ENCODE data around the gene MYO15B.

Gene MYO15B

GRCh38 chr17:75641343-75641742 is 53.7 kb downstream of the MYO15B start:
- no peak for DNase-seq

- DNase-seq, result no peak
Observed at GRCh38 chr17:75642182-75642783, 54.7 kb downstream of the MYO15B start.

- no peak for DNase-seq
Observed at GRCh38 chr17:75642784-75643642, 55.4 kb downstream of the MYO15B start.

DNA sequence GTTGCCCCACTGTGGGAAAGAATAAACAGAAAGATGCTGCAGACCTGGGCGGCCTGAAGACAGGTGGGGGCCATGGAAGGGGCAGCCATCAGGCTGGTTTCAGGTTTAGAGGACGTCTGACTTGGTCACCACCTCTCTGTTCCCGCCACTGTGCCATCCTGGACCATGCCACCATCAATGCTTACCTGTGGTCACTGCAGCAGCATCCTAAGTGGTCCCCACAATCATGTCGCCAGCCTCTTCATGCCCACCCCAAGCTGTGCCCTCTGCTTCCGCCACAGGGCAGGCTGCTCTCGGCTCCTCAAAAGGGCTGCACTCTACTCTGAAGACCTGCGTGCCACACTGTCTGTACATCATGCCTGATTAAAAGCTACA is 56.0 kb downstream of the MYO15B start:
- DNase-seq, result no peak

DNA sequence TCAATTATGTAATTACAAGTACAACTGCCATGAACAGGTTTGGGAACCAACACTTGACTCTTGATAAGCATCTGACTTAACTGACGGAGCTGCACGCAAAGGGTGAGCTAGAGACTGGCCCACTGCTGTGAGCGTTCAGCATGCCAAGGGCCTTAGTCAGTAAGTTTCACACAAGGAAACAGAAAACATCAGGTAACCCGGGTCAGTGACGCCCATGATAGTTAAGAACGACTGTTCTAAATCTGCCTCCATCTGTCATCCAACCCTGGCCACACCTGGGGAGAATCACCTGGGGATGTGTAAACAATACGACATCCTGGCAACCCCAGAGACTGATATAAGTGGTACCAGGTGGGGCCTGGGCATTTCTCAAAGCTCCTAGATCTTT is 57.9 kb downstream of the MYO15B start:
- no peak for DNase-seq

DNA sequence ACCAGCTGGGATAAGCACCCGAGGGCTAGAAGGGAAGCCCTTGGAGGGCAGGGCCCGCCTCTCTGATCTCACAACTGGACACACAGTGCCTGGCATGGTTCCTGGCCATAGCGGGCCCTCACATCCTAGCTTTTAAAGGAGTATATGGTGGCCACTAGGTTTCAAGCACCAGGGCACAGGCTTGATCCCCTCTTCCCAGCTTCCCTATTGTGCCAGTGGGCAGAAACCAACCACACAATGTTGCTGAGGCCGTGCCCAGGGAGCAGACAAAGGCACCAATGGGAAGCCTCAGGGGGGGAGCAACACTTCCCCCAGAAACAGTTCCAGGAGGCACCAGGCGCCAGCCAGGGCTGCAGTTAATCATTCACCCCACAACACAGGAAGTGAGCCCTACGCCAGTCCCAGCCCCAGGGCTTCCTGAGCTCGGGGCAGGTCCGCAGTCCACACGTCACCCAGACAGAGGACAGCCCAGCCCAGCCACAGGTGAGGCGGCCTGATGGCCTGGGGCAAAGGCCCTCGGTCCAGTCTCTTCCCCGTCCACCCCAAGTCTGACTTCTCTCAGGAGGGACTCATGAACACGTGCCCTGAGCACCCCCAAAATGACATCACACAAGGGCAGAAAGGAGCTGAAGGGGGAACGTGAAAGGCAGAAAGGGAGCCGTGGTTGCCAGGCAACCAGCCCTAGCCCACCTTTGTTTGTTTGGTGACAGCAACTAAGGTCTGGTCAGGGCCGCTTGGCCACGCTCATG is 58.5 kb downstream of the MYO15B start:
- DNase-seq, result peak; percentile 95 to 96

- no peak for DNase-seq
Observed at GRCh38 chr17:75646638-75646992, 59.0 kb downstream of the MYO15B start.

GRCh38 chr17:75647061-75647460 is 59.5 kb downstream of the MYO15B start:
- no peak for DNase-seq

DNA sequence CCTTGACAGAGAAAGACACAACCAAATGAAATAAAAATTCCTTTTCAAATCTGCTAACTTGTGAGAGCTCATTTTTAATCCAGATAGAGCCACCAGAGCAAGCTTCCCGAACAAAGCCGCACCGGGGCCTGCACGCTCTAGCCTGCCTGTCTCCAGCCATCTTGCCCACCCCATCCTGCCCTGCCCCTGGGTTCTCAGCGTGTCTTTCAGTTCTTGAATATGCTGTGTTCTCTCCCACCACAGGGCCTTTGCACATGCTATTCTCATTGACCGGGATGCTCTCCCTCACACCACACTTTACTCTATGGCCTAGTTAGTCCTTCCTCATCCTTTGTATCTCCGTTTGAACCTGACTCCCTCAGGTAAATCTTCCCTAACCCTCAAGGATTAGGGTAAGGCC is 60.3 kb downstream of the MYO15B start:
- DNase-seq, result no peak

DNA sequence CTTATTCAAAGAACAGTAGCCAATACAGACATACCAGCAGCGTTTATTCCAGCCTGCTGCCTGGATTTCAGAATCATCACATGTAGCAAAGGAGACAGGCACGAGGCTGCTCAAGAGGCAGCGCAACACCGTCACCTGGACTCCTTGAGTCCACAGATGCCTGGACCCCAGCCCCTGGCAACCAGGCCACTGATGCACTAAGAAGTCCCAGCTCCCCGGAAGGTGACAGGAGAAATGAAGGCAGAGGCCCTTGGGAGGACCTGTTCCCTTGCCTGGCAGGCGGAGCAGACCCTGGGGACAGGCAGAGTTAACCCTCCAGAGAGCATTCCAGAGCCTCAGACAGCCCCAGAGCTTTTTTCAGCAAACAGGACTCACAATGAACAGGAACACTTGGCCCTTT is 62.1 kb downstream of the MYO15B start:
- DNase-seq, result no peak

DNA sequence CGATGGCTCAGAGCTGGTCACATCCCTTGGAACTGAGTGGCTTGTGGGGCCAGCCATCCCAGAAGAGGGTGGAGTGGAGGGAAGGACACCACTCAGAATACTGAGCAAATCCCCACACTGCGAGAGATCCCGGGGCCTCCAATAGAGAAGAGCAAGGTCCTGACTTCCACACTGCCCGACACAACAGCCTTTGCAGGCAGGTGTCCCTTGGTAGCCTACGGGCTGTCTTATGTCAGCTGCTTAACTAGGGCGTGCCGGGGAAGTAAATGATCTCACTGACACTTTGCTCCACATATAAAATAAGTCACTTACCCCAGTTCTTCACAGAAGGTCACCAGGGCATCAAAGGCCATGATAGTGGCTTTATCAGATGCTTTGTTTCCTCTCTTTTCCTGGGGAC is 63.3 kb downstream of the MYO15B start:
- DNase-seq, result no peak

GRCh38 chr17:75652341-75652740 is 64.7 kb downstream of the MYO15B start:
- no peak for DNase-seq

DNA sequence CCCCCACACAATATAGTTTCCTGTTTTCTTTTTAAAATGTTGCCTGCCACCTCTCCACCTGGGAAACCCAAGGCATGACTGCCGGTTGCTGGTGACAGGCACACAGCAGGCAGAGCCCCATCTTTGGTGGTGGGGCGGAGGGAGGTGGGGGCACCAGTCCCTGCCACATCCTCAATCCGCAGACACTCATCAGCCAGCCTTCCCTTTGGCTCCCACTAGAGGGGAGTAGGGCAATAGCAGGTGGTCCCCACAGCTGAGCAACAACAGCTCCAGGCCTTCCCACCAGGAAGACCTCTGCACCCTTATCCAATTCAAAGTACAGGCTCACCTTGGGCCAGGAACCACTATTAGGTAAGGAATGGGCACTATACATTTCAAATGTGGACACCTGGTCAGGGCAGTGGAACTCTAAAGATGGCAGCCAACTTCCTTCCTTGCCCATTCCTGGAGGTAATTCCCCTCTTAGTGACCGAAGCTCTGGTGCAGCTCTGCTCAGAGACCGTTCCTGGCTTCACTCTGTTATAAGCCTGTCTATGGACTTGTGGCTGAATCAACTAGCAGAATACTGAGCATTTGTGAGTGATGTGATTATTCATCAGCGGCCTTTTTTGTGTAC is 65.4 kb downstream of the MYO15B start:
- DNase-seq, result peak; percentile 77 to 88

DNA sequence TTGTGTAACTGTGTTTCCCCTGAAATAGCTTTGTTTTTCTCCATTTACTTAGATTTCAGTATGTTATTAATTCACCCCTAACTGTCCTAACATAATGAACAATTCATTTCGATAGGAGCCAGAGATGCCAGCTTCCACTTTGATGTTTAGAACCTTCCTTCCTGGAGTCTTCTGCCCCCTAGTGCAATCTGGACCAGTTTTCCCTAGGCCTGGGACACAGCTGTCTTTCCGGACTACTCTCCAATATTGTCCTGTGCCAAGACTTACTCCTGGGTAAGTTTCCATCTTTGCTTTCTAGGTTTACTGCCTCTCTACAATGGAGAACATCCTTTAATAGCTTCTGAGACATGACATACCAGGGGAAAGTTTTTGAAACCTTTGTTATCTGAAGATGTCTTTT is 66.6 kb downstream of the MYO15B start:
- peak in 1 of 2 experiments; percentile 21 for DNase-seq

GRCh38 chr17:75658237-75658636 is 70.6 kb downstream of the MYO15B start:
- DNase-seq, result no peak

GRCh38 chr17:75661531-75661930 is 73.9 kb downstream of the MYO15B start:
- no peak for DNase-seq

GRCh38 chr17:75662511-75662910 is 74.9 kb downstream of the MYO15B start:
- no peak for DNase-seq

GRCh38 chr17:75664099-75664549 is 76.5 kb downstream of the MYO15B start:
- DNase-seq, result no peak

DNA sequence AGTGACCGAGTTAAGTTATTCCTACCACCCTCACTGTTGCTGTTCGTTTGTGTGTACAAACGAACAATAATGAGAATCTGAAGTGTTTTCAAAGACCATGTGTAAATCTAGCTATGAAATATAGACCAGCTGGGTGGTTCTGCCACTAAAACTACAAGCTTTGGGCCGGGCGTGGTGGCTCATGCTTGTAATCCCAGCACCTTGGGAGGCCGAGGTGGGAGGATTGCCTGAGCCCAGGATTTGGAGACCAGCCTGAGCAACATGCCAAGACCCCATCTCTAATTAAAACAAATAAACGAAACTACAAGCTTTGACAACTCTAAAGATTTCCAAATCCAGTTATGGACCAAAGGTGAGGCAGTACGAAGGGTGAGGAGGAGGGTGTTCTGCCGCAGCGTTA is 78.4 kb downstream of the MYO15B start:
- no peak for DNase-seq

DNA sequence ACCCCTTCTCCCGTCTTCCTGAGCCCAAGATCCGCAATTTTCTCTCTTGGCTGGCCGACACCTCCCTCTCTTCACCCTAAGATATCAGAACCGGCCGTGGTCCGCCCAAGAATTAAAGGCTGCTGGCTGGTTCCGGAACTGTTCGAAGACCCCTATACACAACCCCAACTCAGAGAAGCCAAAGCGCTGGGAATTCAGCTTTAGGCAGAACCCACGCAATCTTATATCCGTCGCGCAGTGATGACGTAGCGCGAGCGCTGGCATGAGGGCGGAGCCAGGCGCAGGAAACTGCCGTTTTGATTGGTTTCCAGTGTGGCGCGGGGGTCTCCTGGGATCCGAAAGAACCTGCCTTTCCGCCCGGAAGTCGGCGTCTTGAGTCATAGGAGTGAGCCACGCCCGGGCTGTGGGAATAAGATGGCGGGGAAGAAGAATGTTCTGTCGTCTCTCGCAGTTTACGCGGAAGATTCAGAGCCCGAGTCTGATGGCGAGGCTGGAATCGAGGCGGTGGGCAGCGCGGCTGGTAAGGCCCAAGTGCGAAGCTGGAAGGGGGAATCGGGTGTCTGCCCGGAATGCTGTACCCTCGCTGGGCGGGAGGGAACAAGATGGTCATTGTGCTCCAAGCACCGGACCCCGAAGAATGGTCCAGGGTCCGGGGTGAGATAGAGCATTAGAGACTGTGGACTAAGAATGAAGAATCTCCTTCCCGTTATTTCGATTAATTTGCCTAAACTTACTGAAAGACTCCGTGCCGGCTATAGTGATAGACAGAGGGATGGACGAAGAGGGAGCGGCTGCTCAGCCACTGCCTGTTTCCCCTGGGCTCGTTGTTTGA is 79.6 kb downstream of the MYO15B start, which contains the start of the genes RECQL5 and SAP30BP:
TSS of gene RECQL5 (minus strand) at position 196 of the 832 bp plus-strand sequence. CDS start 597 bp downstream, outside the sequence.
TSS of gene SAP30BP (plus strand) at position 380 of the 832 bp plus-strand sequence. CDS start at position 415, 35 bp downstream.
- peak; percentile 100 for DNase-seq

DNA sequence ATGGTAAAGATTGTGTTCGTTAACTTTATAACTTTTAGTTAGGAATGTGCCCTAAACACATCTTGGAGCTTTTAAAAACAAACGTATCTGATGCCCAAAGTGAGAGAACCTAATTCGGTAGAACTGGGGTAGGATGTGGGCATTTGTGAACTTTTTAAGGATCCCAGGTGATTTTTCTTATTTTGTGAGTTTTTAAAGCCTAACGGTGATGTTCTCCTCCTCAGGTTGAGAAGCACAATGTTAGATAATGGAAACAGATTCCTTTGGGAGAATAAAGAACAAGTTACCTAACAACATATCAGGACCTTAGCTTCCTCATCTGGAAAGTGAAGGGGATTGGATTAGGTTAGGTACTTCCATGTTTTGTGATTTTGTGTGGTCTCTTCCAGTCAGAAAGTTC is 80.2 kb downstream of the MYO15B start:
- DNase-seq, result no peak

GRCh38 chr17:75668489-75668888 is 80.9 kb downstream of the MYO15B start:
- no peak for DNase-seq

Data from Kasumi-1 (cell line).